ENCODE measurements around the gene PLXNB1. TPM values are rescaled to one million over a fixed set of nuclear protein-coding genes. Genes with fewer than 3 reads are reported as not detected.

Gene PLXNB1
- total and polyA plus RNA-seq, 10 of the 15 experiments (the other 5 are each of a cell fraction or from before 2014, with no cell fraction given), result 0.18 to 15.1 (median 5.3) TPM

DNA sequence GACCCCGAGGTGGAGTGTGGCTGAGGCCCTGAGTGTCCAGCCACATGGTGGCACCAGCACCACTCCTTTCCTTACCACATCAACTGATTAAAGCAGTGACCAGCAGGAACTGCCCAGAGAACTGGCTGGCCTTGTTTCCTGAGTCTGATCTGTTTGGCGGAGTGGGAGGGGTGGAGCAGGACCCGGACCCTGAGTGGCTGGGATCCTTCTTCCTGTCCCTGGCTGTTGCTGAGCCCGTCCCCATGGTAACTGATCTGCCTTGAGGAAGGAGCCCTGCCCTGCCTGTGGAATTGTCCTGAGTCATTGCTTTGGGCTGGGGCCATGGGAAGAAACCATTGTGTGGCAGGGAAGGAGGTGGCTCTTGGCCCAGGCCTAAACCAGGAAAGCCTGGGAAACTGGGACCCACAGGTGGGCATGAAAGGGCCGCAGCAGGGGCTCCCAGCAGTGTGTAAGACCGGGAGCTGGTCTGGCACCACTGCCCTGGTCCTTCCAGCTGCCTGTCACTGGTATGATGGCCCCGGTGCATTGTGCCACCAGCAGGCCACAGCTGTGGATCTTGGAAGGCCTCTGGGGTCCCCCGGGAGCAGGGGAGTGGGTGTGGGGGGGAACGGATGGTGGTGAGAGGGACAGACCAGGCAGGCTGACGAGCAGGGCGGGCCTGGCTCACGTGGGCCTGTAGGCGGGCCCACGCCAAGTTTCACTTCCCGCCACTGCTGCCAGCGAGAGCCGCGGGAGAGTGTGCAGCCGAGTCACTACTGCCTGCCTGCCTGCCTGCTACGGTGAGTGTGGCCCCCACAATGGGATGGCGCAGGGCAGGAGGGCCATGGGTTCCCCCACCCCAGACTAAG lies 35.9 kb upstream of the PLXNB1 start (continued):
- TF ChIP-seq, protein P1, sequence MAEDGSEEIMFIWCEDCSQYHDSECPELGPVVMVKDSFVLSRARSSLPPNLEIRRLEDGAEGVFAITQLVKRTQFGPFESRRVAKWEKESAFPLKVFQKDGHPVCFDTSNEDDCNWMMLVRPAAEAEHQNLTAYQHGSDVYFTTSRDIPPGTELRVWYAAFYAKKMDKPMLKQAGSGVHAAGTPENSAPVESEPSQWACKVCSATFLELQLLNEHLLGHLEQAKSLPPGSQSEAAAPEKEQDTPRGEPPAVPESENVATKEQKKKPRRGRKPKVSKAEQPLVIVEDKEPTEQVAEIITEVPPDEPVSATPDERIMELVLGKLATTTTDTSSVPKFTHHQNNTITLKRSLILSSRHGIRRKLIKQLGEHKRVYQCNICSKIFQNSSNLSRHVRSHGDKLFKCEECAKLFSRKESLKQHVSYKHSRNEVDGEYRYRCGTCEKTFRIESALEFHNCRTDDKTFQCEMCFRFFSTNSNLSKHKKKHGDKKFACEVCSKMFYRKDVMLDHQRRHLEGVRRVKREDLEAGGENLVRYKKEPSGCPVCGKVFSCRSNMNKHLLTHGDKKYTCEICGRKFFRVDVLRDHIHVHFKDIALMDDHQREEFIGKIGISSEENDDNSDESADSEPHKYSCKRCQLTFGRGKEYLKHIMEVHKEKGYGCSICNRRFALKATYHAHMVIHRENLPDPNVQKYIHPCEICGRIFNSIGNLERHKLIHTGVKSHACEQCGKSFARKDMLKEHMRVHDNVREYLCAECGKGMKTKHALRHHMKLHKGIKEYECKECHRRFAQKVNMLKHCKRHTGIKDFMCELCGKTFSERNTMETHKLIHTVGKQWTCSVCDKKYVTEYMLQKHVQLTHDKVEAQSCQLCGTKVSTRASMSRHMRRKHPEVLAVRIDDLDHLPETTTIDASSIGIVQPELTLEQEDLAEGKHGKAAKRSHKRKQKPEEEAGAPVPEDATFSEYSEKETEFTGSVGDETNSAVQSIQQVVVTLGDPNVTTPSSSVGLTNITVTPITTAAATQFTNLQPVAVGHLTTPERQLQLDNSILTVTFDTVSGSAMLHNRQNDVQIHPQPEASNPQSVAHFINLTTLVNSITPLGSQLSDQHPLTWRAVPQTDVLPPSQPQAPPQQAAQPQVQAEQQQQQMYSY (CRISPR knock-in tag; IDR thresholded peaks at IDR 0.05), result no peak
- TF ChIP-seq NFYA (IDR thresholded peaks at IDR 0.05; ENCODE audit: borderline replicate concordance, low read depth, low read length) (no peak), NFYB (IDR thresholded peaks at IDR 0.05; ENCODE audit: insufficient read depth, low read depth, low read length) (no peak), SUPT20H (IDR thresholded peaks at IDR 0.05; ENCODE audit: borderline replicate concordance, control insufficient read depth, low read depth, low read length) (no peak), JUNB (IDR thresholded peaks at IDR 0.05) (no peak), SMAD1 (IDR thresholded peaks at IDR 0.05; ENCODE audit: low read depth, partially characterized antibody) (peak; percentile 70), EGR1 (IDR thresholded peaks at IDR 0.05; ENCODE audit: borderline replicate concordance in 1 of 2, low read depth in 2 of 2, low read length in 2 of 2) (peak in 1 of 2 experiments; percentile 79; a peak in 2 of 3 replicates), PML (IDR thresholded peaks at IDR 0.05; ENCODE audit: low read length) (peak; percentile 85), ZNF207 (IDR thresholded peaks at IDR 0.05; ENCODE audit: borderline replicate concordance) (no peak), POU2F2 (IDR thresholded peaks at IDR 0.05; ENCODE audit: borderline replicate concordance, low read depth, low read length) (peak; percentile 90), HCFC1 (IDR thresholded peaks at IDR 0.05; ENCODE audit: low read length) (no peak; the same call in 1 of the 2 replicates), BMI1 (IDR thresholded peaks at IDR 0.05; ENCODE audit: borderline replicate concordance) (peak; percentile 81), CHD2 (IDR thresholded peaks at IDR 0.05; ENCODE audit: borderline replicate concordance, low read depth, low read length) (peak; percentile 68; the same call in 1 of the 2 replicates), SUZ12 (IDR thresholded peaks at IDR 0.05; ENCODE audit: unreplicated experiment) (no peak), CBX3 (IDR thresholded peaks at IDR 0.05; ENCODE audit: borderline replicate concordance, low read depth) (no peak)
- TF ChIP-seq, protein P2, sequence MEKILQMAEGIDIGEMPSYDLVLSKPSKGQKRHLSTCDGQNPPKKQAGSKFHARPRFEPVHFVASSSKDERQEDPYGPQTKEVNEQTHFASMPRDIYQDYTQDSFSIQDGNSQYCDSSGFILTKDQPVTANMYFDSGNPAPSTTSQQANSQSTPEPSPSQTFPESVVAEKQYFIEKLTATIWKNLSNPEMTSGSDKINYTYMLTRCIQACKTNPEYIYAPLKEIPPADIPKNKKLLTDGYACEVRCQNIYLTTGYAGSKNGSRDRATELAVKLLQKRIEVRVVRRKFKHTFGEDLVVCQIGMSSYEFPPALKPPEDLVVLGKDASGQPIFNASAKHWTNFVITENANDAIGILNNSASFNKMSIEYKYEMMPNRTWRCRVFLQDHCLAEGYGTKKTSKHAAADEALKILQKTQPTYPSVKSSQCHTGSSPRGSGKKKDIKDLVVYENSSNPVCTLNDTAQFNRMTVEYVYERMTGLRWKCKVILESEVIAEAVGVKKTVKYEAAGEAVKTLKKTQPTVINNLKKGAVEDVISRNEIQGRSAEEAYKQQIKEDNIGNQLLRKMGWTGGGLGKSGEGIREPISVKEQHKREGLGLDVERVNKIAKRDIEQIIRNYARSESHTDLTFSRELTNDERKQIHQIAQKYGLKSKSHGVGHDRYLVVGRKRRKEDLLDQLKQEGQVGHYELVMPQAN (conservative IDR thresholded peaks at IDR 0.05), result peak; percentile 68
- TF ChIP-seq, protein P3, sequence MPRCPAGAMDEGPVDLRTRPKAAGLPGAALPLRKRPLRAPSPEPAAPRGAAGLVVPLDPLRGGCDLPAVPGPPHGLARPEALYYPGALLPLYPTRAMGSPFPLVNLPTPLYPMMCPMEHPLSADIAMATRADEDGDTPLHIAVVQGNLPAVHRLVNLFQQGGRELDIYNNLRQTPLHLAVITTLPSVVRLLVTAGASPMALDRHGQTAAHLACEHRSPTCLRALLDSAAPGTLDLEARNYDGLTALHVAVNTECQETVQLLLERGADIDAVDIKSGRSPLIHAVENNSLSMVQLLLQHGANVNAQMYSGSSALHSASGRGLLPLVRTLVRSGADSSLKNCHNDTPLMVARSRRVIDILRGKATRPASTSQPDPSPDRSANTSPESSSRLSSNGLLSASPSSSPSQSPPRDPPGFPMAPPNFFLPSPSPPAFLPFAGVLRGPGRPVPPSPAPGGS (IDR thresholded peaks at IDR 0.05; ENCODE audit: borderline replicate concordance, insufficient read depth, low read depth, low read length, poor library complexity, severe bottlenecking), result peak; percentile 71
- TF ChIP-seq, protein P4, sequence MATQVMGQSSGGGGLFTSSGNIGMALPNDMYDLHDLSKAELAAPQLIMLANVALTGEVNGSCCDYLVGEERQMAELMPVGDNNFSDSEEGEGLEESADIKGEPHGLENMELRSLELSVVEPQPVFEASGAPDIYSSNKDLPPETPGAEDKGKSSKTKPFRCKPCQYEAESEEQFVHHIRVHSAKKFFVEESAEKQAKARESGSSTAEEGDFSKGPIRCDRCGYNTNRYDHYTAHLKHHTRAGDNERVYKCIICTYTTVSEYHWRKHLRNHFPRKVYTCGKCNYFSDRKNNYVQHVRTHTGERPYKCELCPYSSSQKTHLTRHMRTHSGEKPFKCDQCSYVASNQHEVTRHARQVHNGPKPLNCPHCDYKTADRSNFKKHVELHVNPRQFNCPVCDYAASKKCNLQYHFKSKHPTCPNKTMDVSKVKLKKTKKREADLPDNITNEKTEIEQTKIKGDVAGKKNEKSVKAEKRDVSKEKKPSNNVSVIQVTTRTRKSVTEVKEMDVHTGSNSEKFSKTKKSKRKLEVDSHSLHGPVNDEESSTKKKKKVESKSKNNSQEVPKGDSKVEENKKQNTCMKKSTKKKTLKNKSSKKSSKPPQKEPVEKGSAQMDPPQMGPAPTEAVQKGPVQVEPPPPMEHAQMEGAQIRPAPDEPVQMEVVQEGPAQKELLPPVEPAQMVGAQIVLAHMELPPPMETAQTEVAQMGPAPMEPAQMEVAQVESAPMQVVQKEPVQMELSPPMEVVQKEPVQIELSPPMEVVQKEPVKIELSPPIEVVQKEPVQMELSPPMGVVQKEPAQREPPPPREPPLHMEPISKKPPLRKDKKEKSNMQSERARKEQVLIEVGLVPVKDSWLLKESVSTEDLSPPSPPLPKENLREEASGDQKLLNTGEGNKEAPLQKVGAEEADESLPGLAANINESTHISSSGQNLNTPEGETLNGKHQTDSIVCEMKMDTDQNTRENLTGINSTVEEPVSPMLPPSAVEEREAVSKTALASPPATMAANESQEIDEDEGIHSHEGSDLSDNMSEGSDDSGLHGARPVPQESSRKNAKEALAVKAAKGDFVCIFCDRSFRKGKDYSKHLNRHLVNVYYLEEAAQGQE (IDR thresholded peaks at IDR 0.05; ENCODE audit: low read depth, low read length), result no peak
